GM12878 (cell line): ENCODE results near the gene ARL5A. TPM values are rescaled to one million over a fixed set of nuclear protein-coding genes. Genes with fewer than 3 reads are reported as not detected.

ENCODE experiments used
- ATAC-seq: fragments of 200-7000 bp; cut with Tn5 transposase; 3 replicates; pipeline ENCODE4 v1.9.1; 2020; ENCODE audit warnings: mild to moderate bottlenecking, moderate library complexity
- BruUV-seq: library from RNA; stranded (reverse); fragments of 400-500 nt; replicated peaks from 2 replicates; lab custom pipeline; 2021; lab: Mats Ljungman, UMichigan
- CTCF ChIA-PET: fragments of 300-600 bp; sonication (Branson Sonifier 250); formaldehyde crosslinking; extraction: SDS; loops from one replicate; lab custom pipeline; 2021; ENCODE audit warnings: inconsistent platforms; lab: Yijun Ruan, JAX
- POLR2A ChIA-PET: fragments of 350-600 bp; formaldehyde crosslinking; extraction: SDS; loops from one replicate; lab custom pipeline; 2021; ENCODE audit warnings: inconsistent platforms; lab: Charles Lee
- RAD21 ChIA-PET: fragments of 300-600 bp; sonication (Branson Sonifier 250); formaldehyde crosslinking; loops from one replicate; lab custom pipeline; 2023; ENCODE audit warnings: antibody characterized with exemption; ENCODE audit not compliant: unreplicated experiment; lab: Charles Lee
- SMC1A ChIA-PET: fragments of 300-600 bp; sonication (Branson Sonifier 250); formaldehyde crosslinking; loops from one replicate; lab custom pipeline; 2023; ENCODE audit not compliant: unreplicated experiment, uncharacterized antibody; lab: Charles Lee
- DNase-seq: peaks from one replicate; pipeline ENCODE4 v3.0.0-alpha.2; 2011; ENCODE audit warnings: low read depth, low spot score
- FAIRE-seq: peaks from 3 replicates; lab custom pipeline; 2011; peaks lifted over from hg19 to GRCh38; lab: Jason Lieb, UNC
- H2AFZ ChIP-seq: 2 replicates; pipeline ENCODE4 v1.6.0; 2011; ENCODE audit warnings: low read depth, low read length, control low read depth; ENCODE audit not compliant: control insufficient read depth
- H3K27ac ChIP-seq: 2 replicates; pipeline ENCODE4 v1.5.1; 2011; ENCODE audit warnings: control low read depth; ENCODE audit not compliant: control insufficient read depth, insufficient read depth
- H3K27me3 ChIP-seq, 2 experiments: replicated peaks in 1 of 2; 2 replicates each; pipeline versions ENCODE4 v1.6.0 to v1.6.1; 2011; ENCODE audit warnings: low read length in 1 of 2; ENCODE audit not compliant: control insufficient read depth in 2 of 2, insufficient read depth in 2 of 2
- H3K36me3 ChIP-seq, 2 experiments: 2 replicates each; pipeline ENCODE4 v1.5.1; 2011; ENCODE audit warnings: low read length in 1 of 2; ENCODE audit not compliant: control insufficient read depth in 2 of 2, insufficient read depth in 2 of 2
- H3K4me1 ChIP-seq: 2 replicates; pipeline ENCODE4 v1.6.1; 2011; ENCODE audit warnings: mild to moderate bottlenecking, low read length, moderate library complexity, mixed read lengths; ENCODE audit not compliant: control insufficient read depth, insufficient read depth
- H3K4me2 ChIP-seq: 2 replicates; pipeline ENCODE4 v1.6.0; 2011; ENCODE audit warnings: control low read depth; ENCODE audit not compliant: control insufficient read depth, insufficient read depth
- H3K4me3 ChIP-seq: fragments of 200-600 bp; sonication (generic); 2 replicates; pipeline ENCODE4 v1.5.1; 2016
- H3K79me2 ChIP-seq: 2 replicates; pipeline ENCODE4 v1.6.0; 2011; ENCODE audit warnings: low read length; ENCODE audit not compliant: control insufficient read depth, insufficient read depth
- H3K9ac ChIP-seq: 2 replicates; pipeline ENCODE4 v1.8.0; 2011; ENCODE audit warnings: low read length, control low read depth, mixed read lengths; ENCODE audit not compliant: control insufficient read depth, insufficient read depth
- H3K9me3 ChIP-seq: replicated peaks from 3 replicates; pipeline ENCODE4 v1.5.1; 2011; ENCODE audit warnings: mild to moderate bottlenecking, low read length; ENCODE audit not compliant: control insufficient read depth, insufficient read depth
- H4K20me1 ChIP-seq: 2 replicates; pipeline ENCODE4 v1.6.0; 2011; ENCODE audit not compliant: control insufficient read depth, insufficient read depth
- BMI1 ChIP-seq: fragments of 450-650 bp; IDR thresholded peaks from 2 replicates; pipeline ENCODE4 v1.6.1; 2016; ENCODE audit warnings: mild to moderate bottlenecking, moderate library complexity, borderline replicate concordance
- GATAD2B ChIP-seq: fragments of 450-650 bp; conservative IDR thresholded peaks from 2 replicates; pipeline ENCODE4 v1.6.1; 2017; ENCODE audit warnings: low read depth, mild to moderate bottlenecking, moderate library complexity
- IKZF2 ChIP-seq, 2 experiments: fragments of 450-650 bp; IDR thresholded peaks; 2 replicates each; pipeline ENCODE4 v1.6.1; 2017; ENCODE audit warnings: mild to moderate bottlenecking in 2 of 2, moderate library complexity in 2 of 2
- KDM1A ChIP-seq: fragments of 200-600 bp; sonication (generic); IDR thresholded peaks from 2 replicates; pipeline ENCODE4 v1.6.1; 2016; ENCODE audit warnings: borderline replicate concordance
- NFYA ChIP-seq: IDR thresholded peaks from 2 replicates; pipeline ENCODE4 v1.6.1; 2011; ENCODE audit warnings: low read depth, mild to moderate bottlenecking, low read length, improper control_type of control experiment, borderline replicate concordance
- NR2C1 ChIP-seq: fragments of 450-650 bp; IDR thresholded peaks from 2 replicates; pipeline ENCODE4 v1.6.1; 2017; ENCODE audit warnings: antibody characterized with exemption, mild to moderate bottlenecking, moderate library complexity
- POLR2A ChIP-seq: IDR thresholded peaks from 2 replicates; pipeline ENCODE4 v1.6.1; 2011; ENCODE audit warnings: low read depth, mild to moderate bottlenecking, low read length
- PRDM15 ChIP-seq: fragments of 450-650 bp; formaldehyde crosslinking; IDR thresholded peaks from 2 replicates; pipeline ENCODE4 v1.4.0; 2020; ENCODE audit warnings: mild to moderate bottlenecking, moderate library complexity
- REST ChIP-seq: IDR thresholded peaks from 2 replicates; pipeline ENCODE4 v1.6.1; 2012; ENCODE audit warnings: mild to moderate bottlenecking, low read depth, low read length
- SPI1 ChIP-seq: IDR thresholded peaks from 2 replicates; pipeline ENCODE4 v1.6.1; 2011; ENCODE audit warnings: low read depth, mild to moderate bottlenecking, low read length, moderate library complexity, borderline replicate concordance; ENCODE audit not compliant: insufficient read depth
- SUPT20H ChIP-seq: IDR thresholded peaks from 2 replicates; pipeline ENCODE4 v1.6.1; 2011; ENCODE audit warnings: low read depth, mild to moderate bottlenecking, low read length, moderate library complexity, borderline replicate concordance; ENCODE audit not compliant: control insufficient read depth
- ZNF207 ChIP-seq: fragments of 450-650 bp; IDR thresholded peaks from 2 replicates; pipeline ENCODE4 v1.6.1; 2014; ENCODE audit warnings: antibody characterized with exemption, mild to moderate bottlenecking, borderline replicate concordance
- WGBS: methylation state at CpG from one replicate; pipeline ENCODE4 v1.1.6; 2016; ENCODE audit warnings: low lambda C conversion rate; ENCODE audit not compliant: insufficient replicate concordance, insufficient coverage; ENCODE audit errors: missing lambda C conversion rate; 5-methylcytosine and 5-hydroxymethylcytosine counted together
- in situ Hi-C: fragments of 300-500 bp; cut with MboI; formaldehyde crosslinking; loops from 9 replicates; pipeline ENCODE4 v1.14.3; 2018; ENCODE audit warnings: mixed read lengths
- intact Hi-C: fragments of 100-400 bp; cut with micrococcal nuclease; formaldehyde crosslinking; loops from one replicate; pipeline ENCODE4 v1.14.2; 2022; ENCODE audit not compliant: unreplicated experiment
- polyA plus RNA-seq, 11 experiments: library from polyadenylated mRNA; depleted of rRNA in 4 of 11; unstranded in 6 of 11; stranded (reverse) in 5 of 11; fragments of >200 nt; fragmentation: Nextera tagmentation in 4 of 11; fragmentation: Illumina TruSeq in 1 of 11; extraction: Ambion mirVana in 4 of 11; extraction: Trizol in 1 of 11; gene quantifications; 1 replicate in 1 of 11; 2 replicates in 10 of 11; pipeline versions ENCODE4 v1.2.1 to v1.2.3, GENCODE V29; 2011 to 2016; ENCODE audit warnings: inconsistent platforms in 2 of 11, missing spikeins in 2 of 11, low read depth in 1 of 11
- total RNA-seq, 4 experiments: library from RNA; depleted of rRNA in 3 of 4; stranded (reverse); fragments of >200 nt in 3 of 4; fragmentation: Illumina TruSeq in 1 of 4; extraction: Trizol in 1 of 4; gene quantifications; 2 replicates each; pipeline versions ENCODE4 v1.2.1 to v1.2.3, GENCODE V29; 2013 to 2021
- TF ChIP-seq, protein P1 (sequence below): IDR thresholded peaks from 2 replicates; pipeline ENCODE4 v1.6.1; 2011; ENCODE audit warnings: mild to moderate bottlenecking, low read depth, low read length, moderate library complexity; ENCODE audit not compliant: insufficient replicate concordance

The ARL5A gene
- total and polyA plus RNA-seq, 10 of the 15 experiments (the other 5 are each of a cell fraction or from before 2014, with no cell fraction given), result 9.4 to 52.9 (median 32.0) TPM

GRCh38 chr2:151855111-151855510, 26.9 kb upstream of the ARL5A start (continued):
- no peak for TF ChIP-seq SUPT20H

GRCh38 chr2:151853070-151853758, 25.0 kb upstream of the ARL5A start:
- ATAC-seq (no peak), FAIRE-seq (no peak), DNase-seq (no peak)
- Histone ChIP-seq H3K4me1 (peaks cover 7% of the 10 kb centered on the region; the same call in 1 of the 2 replicates), H3K27me3 (peaks cover 0 to 2% of the 10 kb centered on the region in 2 experiments; a peak in 1 of 4 replicates), H3K36me3 (no peaks in the 10 kb centered on the region), H3K9me3 (no peaks in the 10 kb centered on the region), H3K9ac (no peak overlapping the region), H2AFZ (no peak overlapping the region), H3K4me2 (no peak overlapping the region), H4K20me1 (no peaks in the 10 kb centered on the region), H3K79me2 (no peaks in the 10 kb centered on the region), H3K4me3 (no peak overlapping the region), H3K27ac (no peak overlapping the region)
- WGBS, result 100% methylated on average over 3 of the region's 3 CpGs
- BruUV-seq, result no TSS peak
- intact Hi-C loops (no loop called here), in situ Hi-C loops (no loop called here)
- ChIA-PET CTCF (interaction anchor here (1.5 kb wide), 1 partner anchor 10 kb away, joined by 3 read pairs; no protein-coding TSS in a partner anchor), POLR2A (no interaction called here), SMC1A (interaction anchor here (1.0 kb wide), 1 partner anchor 11 kb away, joined by 3 read pairs; no protein-coding TSS in a partner anchor), RAD21 (interaction anchor here (0.6 kb wide), 1 partner anchor 60 kb away, joined by 3 read pairs; no protein-coding TSS in a partner anchor)
- TF ChIP-seq REST (no peak), PRDM15 (CRISPR knock-in tag) (no peak), IKZF2 (IDR thresholded peaks at IDR 0.05) (no peak), NFYA (no peak), KDM1A (no peak), ZNF207 (no peak), POLR2A (no peak), NR2C1 (no peak), GATAD2B (no peak), BMI1 (no peak), SPI1 (no peak)
- TF ChIP-seq, protein P1, sequence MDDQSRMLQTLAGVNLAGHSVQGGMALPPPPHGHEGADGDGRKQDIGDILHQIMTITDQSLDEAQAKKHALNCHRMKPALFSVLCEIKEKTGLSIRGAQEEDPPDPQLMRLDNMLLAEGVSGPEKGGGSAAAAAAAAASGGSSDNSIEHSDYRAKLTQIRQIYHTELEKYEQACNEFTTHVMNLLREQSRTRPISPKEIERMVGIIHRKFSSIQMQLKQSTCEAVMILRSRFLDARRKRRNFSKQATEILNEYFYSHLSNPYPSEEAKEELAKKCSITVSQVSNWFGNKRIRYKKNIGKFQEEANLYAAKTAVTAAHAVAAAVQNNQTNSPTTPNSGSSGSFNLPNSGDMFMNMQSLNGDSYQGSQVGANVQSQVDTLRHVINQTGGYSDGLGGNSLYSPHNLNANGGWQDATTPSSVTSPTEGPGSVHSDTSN, result no peak
